ENCODE data around the gene SLC22A17. TPM values are rescaled to one million over a fixed set of nuclear protein-coding genes. Genes with fewer than 3 reads are reported as not detected.
A peak's percentile ranks its signal among the peaks of the same experiment; 100 is the strongest.

SLC22A17 gene
- polyA plus RNA-seq, 1 donor from 2014 or later: 182 TPM

GRCh38 chr14:23310546-23310945 lies 42.1 kb downstream of the SLC22A17 start:
- Histone ChIP-seq H3K9me3 (ENCODE audit: low read length) (no peaks in the 10 kb centered on the region), H3K4me2 (ENCODE audit: low read length) (no peak overlapping the region), H4K20me1 (ENCODE audit: insufficient read depth) (no peaks in the 10 kb centered on the region), H3K79me2 (replicated peaks; ENCODE audit: insufficient read depth, low read length) (peaks cover 25% of the 10 kb centered on the region), H3K4me3 (ENCODE audit: low read length) (no peak overlapping the region), H3K9me2 (ENCODE audit: insufficient read depth, low read length) (no peaks in the 10 kb centered on the region), H3K27ac (ENCODE audit: low read length) (no peak overlapping the region), H3K9ac (ENCODE audit: low read length) (no peak overlapping the region), H3F3A (ENCODE audit: insufficient read depth, low read length, poor library complexity, severe bottlenecking) (no peaks in the 10 kb centered on the region), H3K36me3 (ENCODE audit: insufficient read depth, low read length) (no peaks in the 10 kb centered on the region), H3K27me3 (ENCODE audit: insufficient read depth, low read depth, low read length) (no peaks in the 10 kb centered on the region), H2AFZ (ENCODE audit: low read depth, low read length) (no peak overlapping the region)
- TF ChIP-seq REST (IDR thresholded peaks at IDR 0.05; ENCODE audit: borderline replicate concordance): no peak
- no peak for TF ChIP-seq CTCF (IDR thresholded peaks at IDR 0.05; ENCODE audit: poor library complexity, severe bottlenecking)
- TF ChIP-seq EP300 (conservative IDR thresholded peaks at IDR 0.05; ENCODE audit: poor library complexity, severe bottlenecking): no peak
- TF ChIP-seq RAD21 (conservative IDR thresholded peaks at IDR 0.05): no peak
- no peak for TF ChIP-seq EZH2 (IDR thresholded peaks at IDR 0.05; ENCODE audit: borderline replicate concordance, insufficient read depth, low read length, poor library complexity, severe bottlenecking)
- no peak for TF ChIP-seq TAF1 (IDR thresholded peaks at IDR 0.05; ENCODE audit: low read depth)
- no peak for TF ChIP-seq SMC3 (conservative IDR thresholded peaks at IDR 0.05; ENCODE audit: poor library complexity)
- no peak for TF ChIP-seq MXI1 (conservative IDR thresholded peaks at IDR 0.05; ENCODE audit: poor library complexity, severe bottlenecking)
- no peak for TF ChIP-seq POLR2AphosphoS5 (IDR thresholded peaks at IDR 0.05)

- Histone ChIP-seq H4K20me1 (ENCODE audit: insufficient read depth) (no peaks in the 10 kb centered on the region), H3K9me3 (ENCODE audit: low read length) (no peaks in the 10 kb centered on the region), H3K27me3 (ENCODE audit: insufficient read depth, low read depth, low read length) (no peaks in the 10 kb centered on the region), H3F3A (ENCODE audit: insufficient read depth, low read length, poor library complexity, severe bottlenecking) (no peaks in the 10 kb centered on the region), H3K27ac (ENCODE audit: low read length) (no peak overlapping the region), H3K4me2 (ENCODE audit: low read length) (no peak overlapping the region), H3K36me3 (ENCODE audit: insufficient read depth, low read length) (no peaks in the 10 kb centered on the region), H3K9me2 (ENCODE audit: insufficient read depth, low read length) (no peaks in the 10 kb centered on the region), H3K79me2 (replicated peaks; ENCODE audit: insufficient read depth, low read length) (peaks cover 25% of the 10 kb centered on the region), H3K9ac (ENCODE audit: low read length) (no peak overlapping the region), H3K4me3 (ENCODE audit: low read length) (peak overlapping the region; percentile 84), H2AFZ (ENCODE audit: low read depth, low read length) (no peak overlapping the region)
- TF ChIP-seq CTCF (IDR thresholded peaks at IDR 0.05; ENCODE audit: poor library complexity, severe bottlenecking): no peak
- TF ChIP-seq RAD21 (conservative IDR thresholded peaks at IDR 0.05): no peak
- no peak for TF ChIP-seq EZH2 (IDR thresholded peaks at IDR 0.05; ENCODE audit: borderline replicate concordance, insufficient read depth, low read length, poor library complexity, severe bottlenecking)
- no peak for TF ChIP-seq POLR2AphosphoS5 (IDR thresholded peaks at IDR 0.05)
- no peak for TF ChIP-seq EP300 (conservative IDR thresholded peaks at IDR 0.05; ENCODE audit: poor library complexity, severe bottlenecking)
- no peak for TF ChIP-seq REST (IDR thresholded peaks at IDR 0.05; ENCODE audit: borderline replicate concordance)
- no peak for TF ChIP-seq SMC3 (conservative IDR thresholded peaks at IDR 0.05; ENCODE audit: poor library complexity)
- no peak for TF ChIP-seq TAF1 (IDR thresholded peaks at IDR 0.05; ENCODE audit: low read depth)
- TF ChIP-seq MXI1 (conservative IDR thresholded peaks at IDR 0.05; ENCODE audit: poor library complexity, severe bottlenecking): no peak
These were observed 43.8 kb downstream of the SLC22A17 start for GRCh38 chr14:23308721-23309445.
